C1 segment of cervical spinal cord (tissue), 14 donors: Measurements from ENCODE around the gene PEX11G.
"Not testable (repeated sequence)": the region's sequence is repeated elsewhere in the genome, so short reads cannot be mapped to it uniquely, and the experiment has no call there.

Source experiments
- DNase-seq, 14 donors: peaks; one replicate each; lab custom pipeline; 2025; lab: John Stamatoyannopoulos, UW

The PEX11G gene

DNA sequence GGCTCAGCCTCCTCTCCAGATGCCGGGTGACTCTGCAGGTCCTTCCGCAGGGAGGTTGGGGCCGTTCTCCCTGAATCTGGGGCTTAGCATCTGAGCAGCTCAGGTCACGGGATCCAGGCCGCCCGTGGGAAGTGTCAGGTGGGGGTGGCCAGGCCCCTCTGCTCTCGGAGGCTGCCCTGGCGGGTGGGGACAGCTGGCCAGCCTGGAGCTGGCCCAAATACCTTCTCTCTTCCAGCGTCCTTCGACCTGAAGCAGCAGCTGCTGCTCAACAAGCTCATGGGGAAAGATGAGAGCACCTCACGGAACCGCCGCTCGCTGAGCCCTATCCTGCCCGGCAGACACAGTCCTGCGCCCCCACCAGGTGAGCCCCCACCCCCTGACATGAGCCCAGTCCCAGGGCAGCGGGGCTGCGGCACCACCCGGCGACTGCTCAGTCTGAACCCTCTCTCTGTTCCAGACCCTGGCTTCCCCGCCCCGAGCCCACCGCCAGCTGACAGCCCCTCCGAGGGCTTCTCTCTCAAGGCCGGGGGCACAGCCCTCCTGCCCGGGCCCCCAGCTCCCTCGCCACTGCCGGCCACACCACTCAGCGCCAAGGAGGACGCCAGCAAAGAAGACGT, 19.1 kb downstream of the PEX11G start:
- no peak for DNase-seq

DNA sequence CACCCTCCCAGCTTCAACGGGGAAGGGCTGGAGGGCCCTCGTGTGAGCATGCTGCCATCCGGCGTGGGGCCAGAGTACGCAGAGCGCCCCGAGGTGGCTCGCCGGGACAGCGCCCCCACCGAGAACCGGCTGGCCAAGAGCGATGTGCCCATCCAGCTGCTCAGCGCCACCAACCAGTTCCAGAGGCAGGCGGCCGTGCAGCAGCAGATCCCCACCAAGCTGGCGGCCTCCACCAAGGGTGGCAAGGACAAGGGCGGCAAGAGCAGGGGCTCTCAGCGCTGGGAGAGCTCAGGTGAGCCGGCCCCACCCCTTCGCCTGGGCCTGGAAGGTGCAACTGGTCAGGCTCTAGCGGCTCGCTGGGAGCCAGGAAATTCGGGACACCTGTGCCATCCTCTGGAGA, 20.0 kb downstream of the PEX11G start:
- no peak for DNase-seq

DNA sequence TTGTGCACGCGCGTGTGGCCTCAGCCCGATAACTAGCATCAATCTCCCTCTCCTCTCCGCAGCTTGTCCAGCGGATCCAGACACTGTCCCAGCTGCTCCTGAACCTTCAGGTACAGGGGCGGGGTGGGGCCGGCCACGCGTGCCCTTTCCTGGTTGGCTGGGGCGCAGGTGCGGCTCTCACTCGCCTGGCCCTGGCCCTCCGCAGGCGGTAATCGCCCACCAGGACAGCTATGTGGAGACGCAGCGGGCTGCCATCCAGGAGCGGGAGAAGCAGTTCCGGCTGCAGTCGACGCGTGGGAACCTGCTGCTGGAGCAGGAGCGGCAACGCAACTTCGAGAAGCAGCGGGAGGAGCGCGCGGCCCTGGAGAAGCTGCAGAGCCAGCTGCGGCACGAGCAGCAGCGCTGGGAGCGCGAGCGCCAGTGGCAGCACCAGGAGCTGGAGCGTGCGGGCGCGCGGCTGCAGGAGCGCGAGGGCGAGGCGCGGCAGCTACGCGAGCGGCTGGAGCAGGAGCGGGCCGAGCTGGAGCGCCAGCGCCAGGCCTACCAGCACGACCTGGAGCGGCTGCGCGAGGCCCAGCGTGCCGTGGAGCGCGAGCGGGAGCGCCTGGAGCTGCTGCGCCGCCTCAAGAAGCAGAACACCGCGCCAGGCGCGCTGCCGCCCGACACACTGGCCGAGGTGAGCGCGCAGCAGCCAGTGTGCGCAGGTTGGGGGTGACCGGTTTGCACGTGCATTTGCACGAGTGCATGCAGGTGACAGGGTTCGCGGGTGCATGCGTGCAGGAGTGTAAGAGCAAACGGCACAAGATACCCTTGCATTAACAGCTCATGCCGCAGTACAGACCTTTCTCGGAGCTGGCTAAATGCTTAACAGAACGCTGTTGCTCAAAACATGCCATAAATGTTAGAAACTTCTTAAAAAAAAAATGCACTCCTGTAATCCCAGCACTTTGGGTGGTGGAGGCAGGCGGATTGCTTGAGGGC, 21.5 kb downstream of the PEX11G start:
- no peak for DNase-seq

DNA sequence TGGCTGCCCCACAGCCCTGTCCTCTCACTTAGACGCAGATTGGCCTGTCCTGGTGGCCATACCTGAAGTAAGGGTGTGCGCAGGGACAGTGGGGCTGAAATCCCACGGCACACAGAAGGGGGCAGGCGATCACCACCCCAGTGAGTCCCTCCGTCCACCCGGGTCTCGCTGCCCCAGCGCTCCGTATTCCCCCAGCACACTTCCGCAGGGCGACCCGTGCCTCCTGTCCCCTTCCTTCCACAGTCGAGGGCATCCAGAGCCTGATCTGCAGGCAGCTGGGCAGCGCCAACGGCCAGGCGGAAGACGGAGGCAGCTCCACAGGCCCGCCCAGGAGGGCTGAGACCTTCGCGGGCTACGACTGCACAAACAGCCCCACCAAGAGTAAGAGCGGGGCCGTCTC, 25.3 kb downstream of the PEX11G start:
- DNase-seq = no peak

DNA sequence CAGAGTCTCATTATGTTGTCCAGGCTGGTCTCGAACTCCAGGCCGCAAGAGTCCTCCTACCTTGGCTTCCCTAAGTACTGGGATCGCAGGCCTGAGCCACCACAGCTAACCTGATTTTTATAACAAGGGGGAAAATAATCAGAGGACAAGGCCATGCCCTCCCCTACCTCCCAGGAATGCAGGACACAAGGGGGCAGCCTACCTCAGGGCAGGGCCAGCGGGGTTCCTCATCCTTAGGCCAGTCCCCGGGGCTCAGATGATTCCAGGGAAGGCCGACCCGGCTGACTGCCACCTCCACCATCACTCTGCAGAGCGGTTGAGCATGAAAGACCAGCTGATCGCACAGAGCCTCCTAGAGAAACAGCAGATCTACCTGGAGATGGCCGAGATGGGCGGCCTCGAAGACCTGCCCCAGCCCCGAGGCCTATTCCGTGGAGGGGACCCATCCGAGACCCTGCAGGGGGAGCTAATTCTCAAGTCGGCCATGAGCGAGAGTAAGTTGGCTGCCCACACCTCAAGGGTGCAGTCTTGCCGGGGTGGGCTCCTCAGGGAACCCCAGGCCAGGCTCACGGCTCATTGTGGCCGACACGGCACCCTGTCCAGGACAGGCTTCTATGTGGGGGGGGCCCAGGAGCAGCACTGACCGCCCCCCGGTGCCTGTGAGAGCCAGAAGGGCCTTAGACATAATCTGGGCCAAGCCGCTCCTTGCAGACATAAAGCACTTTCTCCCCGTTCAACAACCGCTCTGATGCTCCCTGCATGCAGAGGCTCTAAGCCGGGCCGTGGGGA, 26.8 kb downstream of the PEX11G start:
- no peak for DNase-seq

DNA sequence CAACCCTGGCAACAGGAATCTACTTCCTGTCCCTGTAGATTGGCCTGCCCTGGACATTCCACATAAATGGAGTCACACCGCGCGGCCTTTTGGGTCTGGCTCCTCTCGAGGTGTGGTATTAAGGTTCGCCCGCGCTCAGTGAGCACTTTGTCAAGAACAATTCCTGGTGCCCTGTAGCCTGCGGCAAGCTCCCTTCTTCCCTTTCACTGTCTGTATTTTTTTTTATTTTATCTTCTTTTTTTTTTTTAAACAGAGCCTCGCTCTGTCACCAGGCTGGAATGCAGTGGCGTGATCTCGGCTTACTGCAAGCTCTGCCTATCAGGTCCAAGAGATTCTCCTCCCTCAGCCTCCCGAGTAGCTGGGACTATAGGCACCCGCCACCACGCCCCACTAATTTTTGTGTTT, 28.3 kb downstream of the PEX11G start:
- no peak for DNase-seq

DNA sequence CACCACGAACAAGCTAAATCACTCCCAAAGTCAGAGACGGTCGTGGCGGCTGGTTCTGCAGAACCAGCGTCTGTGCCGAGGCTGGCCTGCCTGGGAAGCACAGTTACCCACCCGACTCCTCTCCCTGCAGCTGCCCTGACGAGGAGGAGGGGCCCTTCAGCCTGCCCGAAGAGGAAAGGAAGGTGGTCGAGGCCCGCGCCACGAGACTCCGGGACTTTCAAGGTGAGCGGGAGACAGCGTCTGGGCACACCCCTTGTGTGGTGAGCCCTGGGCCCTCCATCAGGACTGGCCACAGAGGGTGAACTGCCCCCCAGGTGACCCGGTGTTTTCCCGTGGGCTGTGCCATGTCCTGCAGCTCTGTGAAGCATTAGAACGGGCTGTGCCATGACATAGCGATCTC, 29.1 kb downstream of the PEX11G start:
- no peak for DNase-seq

DNA sequence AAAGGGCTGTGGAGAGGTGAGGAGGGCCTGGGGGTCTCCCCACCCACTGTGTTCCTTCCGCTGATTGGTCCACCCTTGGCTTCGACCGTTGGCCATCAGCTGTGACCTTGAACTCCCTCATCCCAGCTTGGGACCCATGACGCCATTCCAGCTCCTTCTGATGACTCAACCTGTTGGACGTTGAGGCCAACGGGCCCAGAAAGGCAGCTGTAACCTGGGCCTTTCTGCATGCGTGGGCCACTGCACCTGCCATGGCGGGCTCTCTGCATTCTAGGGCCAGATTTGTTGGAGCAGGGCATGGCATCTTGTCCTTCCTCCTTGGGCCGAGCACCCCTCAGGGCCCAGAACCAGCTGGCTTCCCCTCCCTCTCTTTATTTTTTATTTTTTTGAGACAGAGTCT, 30.2 kb downstream of the PEX11G start:
- no peak for DNase-seq

DNA sequence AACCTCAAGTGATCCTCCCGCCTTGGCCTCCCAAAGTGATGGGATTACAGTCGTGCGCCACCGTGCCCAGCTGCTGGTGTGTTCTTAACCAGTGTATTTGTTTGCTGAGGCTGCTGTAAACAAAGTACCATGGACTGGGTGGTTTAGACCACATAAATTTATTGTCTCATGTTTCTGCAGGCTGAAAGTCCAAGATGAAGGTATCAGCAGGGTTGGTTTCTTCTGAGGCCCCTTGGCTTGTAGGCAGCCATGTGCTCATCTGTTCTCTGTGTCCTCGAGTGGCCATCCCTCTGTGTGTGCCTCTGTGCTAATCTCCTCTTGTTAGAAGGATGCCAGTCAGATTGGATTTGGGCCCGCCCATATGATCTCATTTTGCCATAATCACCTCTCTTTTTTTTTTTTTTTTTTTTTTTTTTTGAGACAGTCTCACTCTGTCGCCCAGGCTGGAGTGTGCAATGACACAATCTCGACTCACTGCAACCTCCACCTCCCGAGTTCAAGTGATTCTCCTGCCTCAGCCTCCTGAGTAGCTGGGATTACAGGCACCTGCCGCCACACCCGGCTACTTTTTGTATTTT, 31.8 kb downstream of the PEX11G start:
- DNase-seq = no peak

DNA sequence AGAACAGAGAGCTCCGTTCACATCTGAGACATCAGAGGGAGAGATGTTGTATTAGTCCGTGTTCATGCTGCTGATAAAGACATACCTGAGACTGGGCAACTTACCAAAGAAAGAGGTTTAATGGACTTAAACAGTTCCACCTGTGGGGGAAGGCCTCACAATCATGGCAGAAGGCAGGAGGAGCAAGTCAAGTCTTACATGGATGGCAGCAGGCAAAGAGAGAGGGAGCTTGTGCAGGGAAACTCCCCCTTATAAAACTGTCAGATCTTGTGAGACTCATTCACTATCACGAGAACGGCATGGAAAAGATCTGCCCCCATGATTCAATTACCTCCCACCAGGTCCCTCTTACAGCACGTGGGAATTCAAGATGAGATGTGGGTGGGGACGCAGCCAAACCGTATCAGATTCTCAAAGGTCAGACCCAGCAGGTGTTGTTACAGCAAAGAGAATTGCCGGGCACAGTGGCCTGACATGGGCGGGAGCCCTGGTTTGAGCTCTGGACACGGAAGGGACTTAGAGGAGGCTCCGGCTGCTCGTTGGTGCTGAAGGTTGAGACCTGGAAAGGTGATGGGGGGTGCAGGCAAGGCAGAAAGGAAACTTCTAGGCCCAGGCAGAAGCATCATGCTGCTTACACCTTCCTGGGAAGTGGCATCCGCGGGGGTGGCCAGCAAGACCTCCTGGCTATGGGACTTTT, 33.1 kb downstream of the PEX11G start:
- no peak for DNase-seq

DNA sequence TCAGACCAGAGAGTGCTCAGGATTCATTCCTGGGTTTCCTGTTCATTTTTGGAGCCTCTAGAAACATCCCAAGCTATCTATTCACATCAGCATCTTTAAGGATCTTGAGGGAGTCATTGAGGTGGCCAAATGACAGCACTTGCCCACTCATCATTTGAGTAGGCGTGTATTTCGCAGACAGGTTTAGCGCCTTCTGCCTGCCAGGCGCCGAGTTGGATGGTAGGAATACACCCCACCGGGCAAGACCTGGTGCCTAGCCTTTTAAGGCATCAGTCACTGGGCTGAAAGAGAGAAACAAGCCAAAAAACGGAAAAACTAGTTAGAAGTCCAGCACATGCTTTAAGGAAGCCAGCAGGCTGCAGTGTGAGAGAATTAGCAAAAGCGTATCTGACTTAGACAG, 33.8 kb downstream of the PEX11G start:
- DNase-seq = no peak

DNA sequence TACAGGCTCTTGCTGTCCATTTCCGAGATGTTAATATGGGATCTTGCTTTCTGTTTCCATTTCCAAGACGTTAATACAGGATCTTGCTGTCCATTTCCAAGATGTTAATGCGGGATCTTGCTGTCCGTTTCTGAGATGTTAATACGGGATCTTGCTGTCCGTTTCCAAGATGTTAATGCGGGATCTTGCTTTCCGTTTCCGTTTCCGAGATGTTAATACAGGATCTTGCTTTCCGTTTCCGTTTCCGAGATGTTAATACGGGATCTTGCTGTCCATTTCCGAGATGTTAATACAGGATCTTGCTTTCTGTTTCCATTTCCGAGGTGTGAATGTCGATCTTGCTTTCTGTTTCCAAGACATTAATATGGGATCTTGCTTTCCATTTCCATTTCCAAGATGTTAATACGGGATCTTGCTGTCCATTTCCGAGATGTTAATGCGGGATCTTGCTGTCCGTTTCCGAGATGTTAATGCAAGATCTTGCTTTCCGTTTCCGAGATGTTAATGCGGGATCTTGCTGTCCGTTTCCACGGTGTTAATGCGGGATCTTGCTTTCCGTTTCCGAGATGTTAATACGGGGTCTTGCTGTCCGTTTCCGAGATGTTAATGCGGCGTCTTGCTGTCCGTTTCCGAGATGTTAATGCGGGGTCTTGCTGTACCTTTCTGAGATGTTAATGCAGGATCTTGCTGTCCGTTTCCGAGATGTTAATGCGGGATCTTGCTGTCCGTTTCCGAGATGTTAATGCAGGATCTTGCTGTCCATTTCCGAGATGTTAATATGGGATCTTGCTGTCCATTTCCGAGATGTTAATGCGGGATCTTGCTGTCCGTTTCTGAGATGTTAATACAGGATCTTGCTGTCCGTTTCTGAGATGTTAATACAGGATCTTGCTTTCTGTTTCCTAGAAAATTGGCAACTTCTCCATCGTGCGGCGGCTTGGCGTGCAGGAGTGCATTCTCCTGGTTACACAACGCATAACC, 38.3 kb downstream of the PEX11G start:
- DNase-seq = no peak

DNA sequence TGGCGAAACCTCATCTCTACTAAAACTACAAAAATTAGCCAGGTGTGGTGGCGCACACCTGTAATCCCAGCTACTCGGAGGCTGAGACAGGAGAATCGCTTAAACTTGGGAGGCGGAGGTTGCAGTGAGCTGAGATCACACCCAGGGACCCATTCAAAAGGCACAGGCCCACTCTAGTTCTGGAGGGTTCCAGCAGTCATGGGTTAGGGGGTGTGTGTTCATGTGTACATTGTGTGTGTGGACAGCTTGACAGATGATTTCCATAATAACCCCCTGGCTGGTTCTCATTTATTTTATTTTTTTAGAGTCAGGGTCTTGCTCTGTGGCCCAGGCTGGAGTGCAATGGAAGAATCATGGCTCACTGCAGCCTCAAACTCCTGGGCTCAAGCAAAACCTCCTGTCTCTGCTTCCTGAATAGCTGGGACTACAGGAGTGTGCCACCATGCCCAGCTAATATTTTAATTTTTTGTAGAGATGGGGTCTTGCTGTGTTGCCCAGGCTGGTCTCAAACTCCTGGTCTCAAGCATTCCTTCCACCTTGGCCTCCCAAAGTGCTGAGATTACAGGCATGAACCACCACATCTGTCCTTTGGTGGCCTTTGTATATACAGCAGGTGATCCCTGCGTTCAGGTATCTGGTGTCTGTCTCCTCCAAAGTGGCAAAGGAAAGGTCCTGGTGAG, 39.3 kb downstream of the PEX11G start:
- DNase-seq = not testable (repeated sequence)

DNA sequence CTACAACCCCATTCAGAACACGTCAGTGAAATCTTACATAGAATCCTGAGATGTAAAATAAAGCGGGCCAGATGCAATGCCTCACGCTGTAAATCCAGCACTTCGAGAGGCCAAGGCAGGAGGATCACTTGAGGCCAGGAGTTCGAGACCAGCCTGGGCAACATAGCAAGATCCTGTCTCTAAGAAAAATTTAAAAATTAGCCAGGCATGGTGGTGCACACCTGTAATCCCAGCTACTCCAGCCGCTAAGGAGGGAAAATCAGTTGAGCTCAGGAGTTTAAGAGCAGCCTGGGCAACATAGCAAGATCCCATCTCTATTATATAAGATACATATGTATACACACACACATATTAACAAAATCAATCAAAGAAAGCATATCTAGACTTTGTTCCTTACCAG, 41.2 kb downstream of the PEX11G start:
- DNase-seq = no peak

DNA sequence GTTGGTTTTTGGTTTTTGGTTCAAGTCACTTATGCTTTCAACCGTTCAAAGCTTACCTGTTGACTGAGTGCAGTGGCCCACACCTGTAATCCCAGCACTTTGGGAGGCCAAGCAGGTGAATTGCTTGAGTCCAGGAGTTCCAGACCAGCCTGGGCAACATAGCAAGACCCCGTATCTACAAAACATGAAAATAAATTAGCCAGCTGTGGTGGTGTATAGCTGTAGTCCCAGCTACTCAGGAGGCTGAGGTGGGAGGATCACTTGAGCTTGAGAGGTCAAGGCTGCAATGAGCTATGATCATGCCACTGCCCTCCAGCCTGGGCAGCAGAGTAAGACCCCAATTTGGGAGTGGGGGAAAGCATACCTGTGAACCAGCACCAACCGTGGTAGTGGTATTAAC, 43.7 kb downstream of the PEX11G start:
- no peak for DNase-seq

DNA sequence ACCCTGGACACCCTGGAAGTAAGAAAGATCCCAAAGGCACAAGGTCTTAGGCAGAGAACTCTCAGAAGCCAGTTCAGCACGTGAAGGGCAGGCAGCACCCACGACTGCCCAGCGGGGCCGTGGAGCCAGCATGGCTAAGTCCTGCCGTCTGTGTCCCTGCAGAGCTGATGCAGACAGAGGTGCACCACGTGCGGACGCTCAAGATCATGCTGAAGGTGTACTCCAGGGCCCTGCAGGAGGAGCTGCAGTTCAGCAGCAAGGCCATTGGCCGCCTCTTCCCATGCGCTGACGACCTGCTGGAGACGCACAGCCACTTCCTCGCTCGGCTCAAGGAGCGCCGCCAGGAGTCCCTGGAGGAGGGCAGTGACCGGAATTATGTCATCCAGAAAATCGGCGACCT, 44.8 kb downstream of the PEX11G start:
- DNase-seq = no peak

DNA sequence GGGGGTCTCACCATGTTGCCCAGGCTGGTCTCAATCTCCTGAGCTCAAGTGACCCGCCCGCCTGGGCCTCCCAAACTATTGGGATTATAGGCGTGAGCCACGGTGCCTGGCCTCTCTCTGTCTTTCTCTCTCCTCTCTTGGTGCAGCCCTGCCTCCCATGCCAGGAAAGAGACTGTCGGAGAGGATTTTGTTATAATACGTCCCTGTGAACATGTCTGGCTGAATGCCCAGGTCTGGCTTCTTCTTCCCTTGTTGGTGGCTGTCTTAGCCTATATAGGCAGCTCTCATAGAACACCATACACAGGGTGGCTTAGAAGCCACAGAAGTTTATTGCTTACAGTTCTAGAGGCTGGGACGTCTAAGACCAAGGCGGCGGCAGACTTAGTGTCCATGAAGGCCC, 46.4 kb downstream of the PEX11G start:
- peak in 1 of 14 donors; percentile 10 for DNase-seq

DNA sequence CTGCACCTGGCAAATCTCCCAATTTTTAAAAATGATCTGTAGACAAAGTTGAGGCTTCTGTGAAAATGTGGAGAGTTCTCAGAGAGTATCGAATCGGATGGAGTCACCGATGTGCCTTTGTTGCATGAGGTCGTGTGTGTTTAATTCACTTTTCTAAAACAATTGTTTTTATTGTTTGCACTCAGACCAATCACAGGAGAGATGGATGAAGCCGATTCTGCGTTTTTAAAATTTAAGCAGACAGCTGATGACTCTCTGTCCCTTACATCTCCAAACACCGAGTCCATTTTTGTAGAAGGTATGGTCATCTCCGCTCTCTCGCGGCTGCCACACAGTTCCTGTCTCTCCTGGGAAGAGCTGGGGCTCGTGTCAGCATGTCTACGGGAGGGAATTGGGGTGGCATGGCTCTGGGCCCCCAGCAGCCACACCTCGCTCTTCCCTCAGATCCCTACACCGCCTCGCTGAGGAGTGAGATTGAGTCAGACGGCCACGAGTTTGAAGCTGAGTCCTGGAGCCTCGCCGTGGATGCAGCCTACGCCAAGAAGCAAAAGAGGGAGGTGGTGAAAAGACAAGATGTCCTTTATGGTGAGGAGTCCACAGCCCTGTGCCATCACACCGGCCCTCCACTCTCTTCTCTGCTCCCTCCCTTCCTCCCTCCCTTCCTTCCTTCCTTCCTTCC, 47.2 kb downstream of the PEX11G start:
- peak in 3 of 14 donors; percentile 3 to 16 (median 8) for DNase-seq
